Purkinje cell (primary cell): ENCODE measurements around the gene GPX2. TPM values are rescaled to one million over a fixed set of nuclear protein-coding genes. Genes with fewer than 3 reads are reported as not detected.

ENCODE experiments used
- polyA plus RNA-seq: library from polyadenylated mRNA; unstranded; fragments of >200 nt; fragmentation: Nextera tagmentation; gene quantifications from 2 replicates; pipeline ENCODE4 v1.2.1, GENCODE V29; 2014

The GPX2 gene
- 5.0 TPM in 1 of 2 replicates, not detected in the other for polyA plus RNA-seq

GRCh38 chr14:64942531-64943111, at the start of gene GPX2:
TSS of gene GPX2 (minus strand) at chr14:64942745. CDS start at chr14:64942726, 19 bp downstream.

GRCh38 chr14:64986648-64987437, 44.3 kb upstream of the GPX2 start, which contains the start of gene FNTB:
TSS of gene FNTB (plus strand) at chr14:64986895. CDS start at chr14:64986954, 59 bp downstream.

GRCh38 chr14:64971943-64972791, 29.6 kb upstream of the GPX2 start, which contains the start of gene RAB15:
TSS of gene RAB15 (minus strand) at chr14:64972336. CDS start at chr14:64972076, 260 bp downstream.

GRCh38 chr14:64914237-64915028, 28.1 kb downstream of the GPX2 start, which contains the start of gene CHURC1:
TSS of gene CHURC1 (plus strand) at chr14:64914455. CDS start at chr14:64914496, 41 bp downstream.

Other genes with a start within 250 kb of the GPX2 start
- 0.78 and 1.6 TPM in 2 replicates for gene PLEKHG3, start 238.3 kb downstream of the GPX2 start, polyA plus RNA-seq
- gene SPTB, start 62.8 kb downstream of the GPX2 start, polyA plus RNA-seq = 0.50 and 1.0 TPM in 2 replicates
- 309 and 360 TPM in 2 replicates for gene CHURC1, start 28.3 kb downstream of the GPX2 start, polyA plus RNA-seq
- 4.3 and 13.8 TPM in 2 replicates for gene RAB15, start 29.6 kb upstream of the GPX2 start, polyA plus RNA-seq
- 19.4 and 19.6 TPM in 2 replicates for gene FNTB, start 44.1 kb upstream of the GPX2 start, polyA plus RNA-seq
- 11.4 and 20.4 TPM in 2 replicates for gene MAX, start 159.8 kb upstream of the GPX2 start, polyA plus RNA-seq